Left forelimb (tissue), 1 donor: Measurements from ENCODE around the gene GRIA4.

Source experiments
- DNase-seq: peaks from one replicate; pipeline ENCODE4 v3.0.0-alpha.2; 2018; ENCODE audit warnings: low spot score

Gene GRIA4

GRCh38 chr11:105923252-105923651 is 313.4 kb downstream of the GRIA4 start:
- DNase-seq = no peak

- no peak for DNase-seq
Measured at GRCh38 chr11:105923807-105924206, 313.9 kb downstream of the GRIA4 start.

- DNase-seq = no peak
Measured at GRCh38 chr11:105929084-105929955, 319.4 kb downstream of the GRIA4 start.

- no peak for DNase-seq
Measured at GRCh38 chr11:105933695-105934094, 323.8 kb downstream of the GRIA4 start.

GRCh38 chr11:105935791-105936190 is 325.9 kb downstream of the GRIA4 start:
- DNase-seq = no peak

- DNase-seq = no peak
Measured at GRCh38 chr11:105937331-105937730, 327.5 kb downstream of the GRIA4 start.

- DNase-seq = no peak
Measured at GRCh38 chr11:105937738-105938137, 327.9 kb downstream of the GRIA4 start.

GRCh38 chr11:105942921-105943320 is 333.0 kb downstream of the GRIA4 start:
- DNase-seq = no peak

GRCh38 chr11:105948918-105949590 is 339.2 kb downstream of the GRIA4 start:
- DNase-seq = no peak

- DNase-seq = no peak
Measured at GRCh38 chr11:105953886-105954285, 344.0 kb downstream of the GRIA4 start.

GRCh38 chr11:105960252-105961245 is 350.7 kb downstream of the GRIA4 start:
- DNase-seq = no peak

GRCh38 chr11:105968021-105968697 is 358.3 kb downstream of the GRIA4 start:
- DNase-seq = no peak

GRCh38 chr11:105969756-105970155 is 359.9 kb downstream of the GRIA4 start:
- DNase-seq = no peak

- DNase-seq = no peak
Measured at GRCh38 chr11:105975128-105975527, 365.3 kb downstream of the GRIA4 start.

GRCh38 chr11:105979997-105980703 is 370.3 kb downstream of the GRIA4 start:
- DNase-seq = no peak

GRCh38 chr11:105986554-105986953 is 376.7 kb downstream of the GRIA4 start:
- DNase-seq = no peak

GRCh38 chr11:105988197-105988596 is 378.3 kb downstream of the GRIA4 start:
- no peak for DNase-seq

- no peak for DNase-seq
Measured at GRCh38 chr11:105989124-105989523, 379.3 kb downstream of the GRIA4 start.

- no peak for DNase-seq
Measured at GRCh38 chr11:105991888-105992287, 382.0 kb downstream of the GRIA4 start.

GRCh38 chr11:106001304-106002012 is 391.6 kb downstream of the GRIA4 start:
- DNase-seq = no peak
